NCI-H2081 (cell line): ENCODE data around the gene SLC35D1.

ENCODE experiments used
- DNase-seq, 2 experiments: peaks; one replicate each; lab custom pipeline; 2025; lab: John Stamatoyannopoulos, UW

The SLC35D1 gene

GRCh38 chr1:67044631-67045270 lies 9.2 kb downstream of the SLC35D1 start:
- DNase-seq: no peak

- no peak for DNase-seq
These were observed 10.6 kb downstream of the SLC35D1 start for GRCh38 chr1:67043366-67043765.

- DNase-seq: no peak
These were observed 12.0 kb downstream of the SLC35D1 start for GRCh38 chr1:67041841-67042503.

- DNase-seq: no peak
These were observed 13.5 kb downstream of the SLC35D1 start for GRCh38 chr1:67040405-67040804.

- no peak for DNase-seq
These were observed 22.1 kb downstream of the SLC35D1 start for GRCh38 chr1:67031859-67032247.

- no peak for DNase-seq
These were observed 22.7 kb downstream of the SLC35D1 start for GRCh38 chr1:67031121-67031858.

- no peak for DNase-seq
These were observed 24.5 kb downstream of the SLC35D1 start for GRCh38 chr1:67029472-67029871.

- no peak for DNase-seq
These were observed 33.2 kb downstream of the SLC35D1 start for GRCh38 chr1:67020765-67021164.

- DNase-seq: no peak
These were observed 33.6 kb downstream of the SLC35D1 start for GRCh38 chr1:67020304-67020703.

- DNase-seq: no peak
These were observed 34.3 kb downstream of the SLC35D1 start for GRCh38 chr1:67019600-67020136.

- no peak for DNase-seq
These were observed 34.8 kb downstream of the SLC35D1 start for GRCh38 chr1:67019121-67019520.

- no peak for DNase-seq
These were observed 35.4 kb downstream of the SLC35D1 start for GRCh38 chr1:67018574-67018973.

GRCh38 chr1:67013573-67013972 lies 40.4 kb downstream of the SLC35D1 start:
- no peak for DNase-seq

GRCh38 chr1:67009792-67010191 lies 44.2 kb downstream of the SLC35D1 start:
- DNase-seq: no peak

GRCh38 chr1:67005068-67005467 lies 48.9 kb downstream of the SLC35D1 start:
- DNase-seq: no peak

GRCh38 chr1:67004176-67004575 lies 49.8 kb downstream of the SLC35D1 start:
- peak; percentile 12 to 71 for DNase-seq

GRCh38 chr1:67001682-67002425 lies 52.1 kb downstream of the SLC35D1 start:
- no peak for DNase-seq

GRCh38 chr1:66999640-67000400 lies 54.1 kb downstream of the SLC35D1 start:
- no peak for DNase-seq

GRCh38 chr1:66998972-66999371 lies 55.0 kb downstream of the SLC35D1 start:
- DNase-seq: no peak

- DNase-seq: peak; percentile 64 to 75
These were observed 57.8 kb downstream of the SLC35D1 start for GRCh38 chr1:66996018-66996682.

GRCh38 chr1:66993076-66993475 lies 60.9 kb downstream of the SLC35D1 start:
- no peak for DNase-seq
